ENCODE data around the gene HDAC4. TPM values are rescaled to one million over a fixed set of nuclear protein-coding genes. Genes with fewer than 3 reads are reported as not detected.

The HDAC4 gene
- total and polyA plus RNA-seq, 12 donors: 3.7 to 40.0 (median 25.5) TPM

GRCh38 chr2:239064891-239065290, 335.9 kb downstream of the HDAC4 start:
- intact Hi-C loops (cut with DNase I): no loop called here
- Histone ChIP-seq H3K36me3 (peaks cover 0 to 83% (median 29%) of the 10 kb centered on the region in 9 donors), H3K27me3 (no peaks in the 10 kb centered on the region), H3K4me1 (no peaks in the 10 kb centered on the region), H3K27ac (no peak overlapping the region), H3K4me3 (no peak overlapping the region), H3K9me3 (no peaks in the 10 kb centered on the region)
- no peak for TF ChIP-seq CTCF (IDR thresholded peaks at IDR 0.05)
- no peak for DNase-seq
- 95 to 97% methylated on average over 21 of the region's 21 CpGs for WGBS, 2 donors
- ATAC-seq: no peak

GRCh38 chr2:239064253-239064652, 336.6 kb downstream of the HDAC4 start:
- no peak for TF ChIP-seq CTCF (IDR thresholded peaks at IDR 0.05)
- Histone ChIP-seq H3K27ac (no peak overlapping the region), H3K27me3 (no peaks in the 10 kb centered on the region), H3K4me1 (no peaks in the 10 kb centered on the region), H3K9me3 (no peaks in the 10 kb centered on the region), H3K4me3 (no peak overlapping the region), H3K36me3 (peaks cover 0 to 82% (median 29%) of the 10 kb centered on the region in 9 donors)
- no peak for ATAC-seq
- intact Hi-C loops (cut with DNase I): no loop called here
- no peak for DNase-seq
- WGBS, 2 donors: 93 to 96% methylated on average over 12 of the region's 12 CpGs

GRCh38 chr2:239062743-239063142, 338.1 kb downstream of the HDAC4 start:
- ATAC-seq (no peak), DNase-seq (no peak)
- H3K4me1 ChIP-seq: no peaks in the 10 kb centered on the region
- no peaks in the 10 kb centered on the region for H3K27me3 ChIP-seq
- H3K27ac ChIP-seq: no peak overlapping the region
- TF ChIP-seq CTCF (IDR thresholded peaks at IDR 0.05): no peak
- H3K36me3 ChIP-seq: peaks cover 0 to 84% (median 25%) of the 10 kb centered on the region in 9 donors
- whole genome bisulfite sequencing, 2 donors: 92 to 98% methylated on average over 14 of the region's 14 CpGs
- peaks cover 0 to 13% (median 6%) of the 10 kb centered on the region in 11 donors for H3K9me3 ChIP-seq
- intact Hi-C loops (cut with DNase I): no loop called here
- H3K4me3 ChIP-seq: no peak overlapping the region

- no peaks in the 10 kb centered on the region for H3K4me1 ChIP-seq
- peaks cover 0 to 84% (median 18%) of the 10 kb centered on the region in 9 donors for H3K36me3 ChIP-seq
- H3K27ac ChIP-seq: no peak overlapping the region
- WGBS, 2 donors: 87 to 88% methylated on average over 30 of the region's 30 CpGs
- H3K27me3 ChIP-seq: no peaks in the 10 kb centered on the region
- intact Hi-C loops (cut with DNase I): no loop called here
- DNase-seq: no peak
- peaks cover 0 to 20% (median 9%) of the 10 kb centered on the region in 11 donors for H3K9me3 ChIP-seq
- ATAC-seq: no peak
- H3K4me3 ChIP-seq: no peak overlapping the region
- no peak for TF ChIP-seq CTCF (IDR thresholded peaks at IDR 0.05)
Measured at GRCh38 chr2:239061824-239062570, 338.8 kb downstream of the HDAC4 start.
